Transverse colon (tissue), 4 donors: ENCODE results near the gene FBXO40. TPM values are rescaled to one million over a fixed set of nuclear protein-coding genes. Genes with fewer than 3 reads are reported as not detected.

Experiments used
- DNase-seq: peaks from one replicate; pipeline ENCODE4 v3.0.0-alpha.2; 2019
- H3K27ac ChIP-seq, 4 donors: fragments of 200-600 bp; sonication (generic); 2 replicates each; pipeline ENCODE4 v1.5.1; 2016 to 2018; ENCODE audit warnings: inconsistent platforms in 4 of 4
- H3K27me3 ChIP-seq: fragments of 200-600 bp; sonication (generic); 2 replicates; pipeline ENCODE4 v1.5.1; 2017; ENCODE audit warnings: inconsistent platforms
- H3K36me3 ChIP-seq, 4 donors: fragments of 200-600 bp; sonication (generic); 2 replicates each; pipeline ENCODE4 v1.5.1; 2017 to 2019; ENCODE audit warnings: inconsistent platforms in 4 of 4
- H3K4me1 ChIP-seq, 4 donors: fragments of 200-600 bp; sonication (generic); 2 replicates each; pipeline ENCODE4 v1.5.1; 2017 to 2020; ENCODE audit warnings: inconsistent platforms in 4 of 4
- H3K4me3 ChIP-seq, 4 donors: fragments of 200-600 bp; sonication (generic); 1 replicate in 1 of 4; 2 replicates in 3 of 4; pipeline versions ENCODE4 v1.5.1 to v1.6.1; 2017 to 2019; ENCODE audit warnings: inconsistent platforms in 4 of 4
- H3K9me3 ChIP-seq, 2 donors: fragments of 200-600 bp; sonication (generic); 2 replicates each; pipeline ENCODE4 v1.5.1; 2017 to 2019; ENCODE audit warnings: inconsistent platforms in 2 of 2
- EP300 ChIP-seq: sonication (generic); formaldehyde crosslinking; IDR thresholded peaks from one replicate; pipeline ENCODE4 v1.6.1; 2017; ENCODE audit warnings: antibody characterized with exemption, low read depth
- POLR2A ChIP-seq: fragments of 450-650 bp; IDR thresholded peaks from one replicate; pipeline ENCODE4 v1.6.1; 2016; ENCODE audit warnings: antibody characterized with exemption, mild to moderate bottlenecking, moderate library complexity
- POLR2AphosphoS5 ChIP-seq, 3 donors: sonication (generic); formaldehyde crosslinking; IDR thresholded peaks; one replicate each; pipeline ENCODE4 v1.6.1; 2016; ENCODE audit warnings: antibody characterized with exemption in 3 of 3
- WGBS, 2 donors: methylation state at CpG; one replicate each; pipeline ENCODE4 v1.1.5; 2018; ENCODE audit warnings: low coverage in 1 of 2; 5-methylcytosine and 5-hydroxymethylcytosine counted together
- in situ Hi-C, 4 donors: fragments of 200-750 bp; cut with MboI; loops; one replicate each; pipeline versions ENCODE4 v1.15.0 to v1.15.1; 2017; ENCODE audit warnings: low sequenced_read_pairs in 3 of 4, low pct_ligation_motif_present in 1 of 4, low pct_unique_long_range_greater_than_20kb in 1 of 4
- intact Hi-C: fragments of 100-400 bp; cut with DNase I; formaldehyde crosslinking; loops from one replicate; pipeline ENCODE4 v1.15.1; 2023; ENCODE audit warnings: low total_unique reads
- total RNA-seq, 4 donors: library from RNA; depleted of rRNA; stranded (reverse); fragments of >200 nt; gene quantifications; one replicate each; pipeline ENCODE4 v1.1.0, GENCODE V29; 2016
- TF ChIP-seq, protein P1 (sequence below), 5 experiments: fragments of 200-600 bp in 3 of 5; fragments of 450-650 bp in 2 of 5; sonication (generic) in 3 of 5; IDR thresholded peaks; 1 replicate in 2 of 5; 2 replicates in 3 of 5; pipeline ENCODE4 v1.5.1; 2016 to 2017; ENCODE audit warnings: antibody characterized with exemption in 5 of 5, inconsistent platforms in 3 of 5, mild to moderate bottlenecking in 2 of 5, moderate library complexity in 1 of 5

Gene FBXO40
- total RNA-seq, 4 donors from 2014 or later, result not detected

DNA sequence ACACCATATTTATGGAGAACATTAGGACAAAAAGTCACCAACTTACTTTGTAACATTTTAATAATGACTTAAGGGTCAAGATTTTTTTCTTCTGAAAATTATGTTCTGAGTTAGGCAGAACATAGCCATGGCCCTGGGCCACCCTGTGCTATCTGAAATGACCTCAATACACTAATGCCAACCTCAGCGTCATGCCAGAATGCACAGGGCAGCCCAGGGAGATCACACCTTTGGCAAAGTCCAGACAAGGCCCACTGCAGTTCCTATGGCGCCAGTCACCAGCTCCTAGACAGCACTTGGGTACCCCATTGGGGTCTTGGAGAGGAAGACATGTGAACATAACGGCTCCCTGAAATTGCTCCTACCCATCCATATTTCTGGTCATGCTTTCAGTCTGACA is 34.4 kb downstream of the FBXO40 start:
- TF ChIP-seq POLR2A, result no peak
- no peak for TF ChIP-seq POLR2AphosphoS5 (IDR thresholded peaks at IDR 0.05)
- TF ChIP-seq, protein P1, sequence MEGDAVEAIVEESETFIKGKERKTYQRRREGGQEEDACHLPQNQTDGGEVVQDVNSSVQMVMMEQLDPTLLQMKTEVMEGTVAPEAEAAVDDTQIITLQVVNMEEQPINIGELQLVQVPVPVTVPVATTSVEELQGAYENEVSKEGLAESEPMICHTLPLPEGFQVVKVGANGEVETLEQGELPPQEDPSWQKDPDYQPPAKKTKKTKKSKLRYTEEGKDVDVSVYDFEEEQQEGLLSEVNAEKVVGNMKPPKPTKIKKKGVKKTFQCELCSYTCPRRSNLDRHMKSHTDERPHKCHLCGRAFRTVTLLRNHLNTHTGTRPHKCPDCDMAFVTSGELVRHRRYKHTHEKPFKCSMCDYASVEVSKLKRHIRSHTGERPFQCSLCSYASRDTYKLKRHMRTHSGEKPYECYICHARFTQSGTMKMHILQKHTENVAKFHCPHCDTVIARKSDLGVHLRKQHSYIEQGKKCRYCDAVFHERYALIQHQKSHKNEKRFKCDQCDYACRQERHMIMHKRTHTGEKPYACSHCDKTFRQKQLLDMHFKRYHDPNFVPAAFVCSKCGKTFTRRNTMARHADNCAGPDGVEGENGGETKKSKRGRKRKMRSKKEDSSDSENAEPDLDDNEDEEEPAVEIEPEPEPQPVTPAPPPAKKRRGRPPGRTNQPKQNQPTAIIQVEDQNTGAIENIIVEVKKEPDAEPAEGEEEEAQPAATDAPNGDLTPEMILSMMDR (IDR thresholded peaks at IDR 0.05), result no peak
- TF ChIP-seq EP300, result no peak
- H3K4me3 ChIP-seq, result no peak overlapping the region
- WGBS, 2 donors, result 82% methylated on average over 3 of the region's 3 CpGs; no CpG with 5 or more reads in 1 of the 2 donors
- H3K36me3 ChIP-seq, result no peaks in the 10 kb centered on the region
- H3K27ac ChIP-seq, result no peak overlapping the region
- H3K9me3 ChIP-seq, result no peaks in the 10 kb centered on the region
- in situ Hi-C loops, result no loop called here
- no peaks in the 10 kb centered on the region for H3K4me1 ChIP-seq
- no peak for DNase-seq
- intact Hi-C loops, result no loop called here
- H3K27me3 ChIP-seq, result no peaks in the 10 kb centered on the region

DNA sequence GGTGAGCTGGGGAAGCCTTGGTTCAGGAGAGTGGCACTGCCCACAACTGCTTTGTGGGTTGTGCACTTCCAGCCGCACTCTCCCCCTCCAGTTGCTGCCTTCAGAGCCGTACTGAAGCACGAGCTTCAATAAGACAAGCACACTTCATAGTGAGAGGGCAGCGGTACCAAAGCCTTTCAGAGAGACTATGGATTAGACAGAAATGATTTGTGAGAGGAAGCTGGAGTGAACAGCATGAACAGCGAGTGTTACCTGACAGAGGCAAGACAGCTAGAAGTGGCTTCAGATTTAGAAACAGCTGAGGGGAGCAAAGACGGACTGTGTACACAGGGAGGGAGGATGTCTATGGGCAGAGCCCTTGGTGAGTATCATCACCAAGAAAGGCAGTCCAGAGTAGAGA is 36.4 kb downstream of the FBXO40 start:
- Histone ChIP-seq H3K4me1 (no peaks in the 10 kb centered on the region), H3K36me3 (no peaks in the 10 kb centered on the region), H3K27me3 (no peaks in the 10 kb centered on the region), H3K27ac (no peak overlapping the region), H3K4me3 (no peak overlapping the region), H3K9me3 (no peaks in the 10 kb centered on the region)
- no peak for TF ChIP-seq POLR2AphosphoS5 (IDR thresholded peaks at IDR 0.05)
- TF ChIP-seq, protein P1 (IDR thresholded peaks at IDR 0.05), result no peak
- TF ChIP-seq EP300, result no peak
- 84 to 87% methylated on average over 6 of the region's 6 CpGs for WGBS, 2 donors
- DNase-seq, result no peak
- intact Hi-C loops (no loop called here), in situ Hi-C loops (no loop called here)

DNA sequence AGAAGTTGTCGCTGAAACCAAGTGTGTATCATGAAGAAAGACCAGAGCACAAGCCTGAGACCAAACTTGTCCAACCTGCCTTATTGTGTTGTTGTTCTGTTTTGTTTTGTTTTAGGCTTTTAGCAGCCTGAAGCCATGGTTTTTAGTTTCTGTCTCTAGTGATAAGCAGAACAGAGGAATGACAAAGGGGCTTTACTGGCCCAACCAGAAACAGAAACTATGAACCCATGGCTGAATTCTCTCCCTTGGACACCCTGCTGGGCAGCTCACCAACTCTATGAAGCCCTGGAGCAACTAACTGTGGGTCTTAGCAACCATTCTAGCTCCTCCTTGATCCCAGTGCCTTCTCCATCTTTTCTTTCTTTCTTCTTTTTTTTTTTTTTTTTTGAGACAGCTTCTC is 37.2 kb downstream of the FBXO40 start:
- DNase-seq, result no peak
- WGBS, 2 donors, result 100% methylated on average over 1 of the region's 1 CpG
- Histone ChIP-seq H3K4me3 (no peak overlapping the region), H3K4me1 (no peaks in the 10 kb centered on the region), H3K36me3 (no peaks in the 10 kb centered on the region), H3K9me3 (no peaks in the 10 kb centered on the region), H3K27ac (no peak overlapping the region), H3K27me3 (no peaks in the 10 kb centered on the region)
- TF ChIP-seq EP300 (no peak), POLR2AphosphoS5 (IDR thresholded peaks at IDR 0.05) (no peak), POLR2A (no peak)
- TF ChIP-seq, protein P1 (IDR thresholded peaks at IDR 0.05), result no peak
- intact Hi-C loops, result no loop called here
- in situ Hi-C loops, result no loop called here

DNA sequence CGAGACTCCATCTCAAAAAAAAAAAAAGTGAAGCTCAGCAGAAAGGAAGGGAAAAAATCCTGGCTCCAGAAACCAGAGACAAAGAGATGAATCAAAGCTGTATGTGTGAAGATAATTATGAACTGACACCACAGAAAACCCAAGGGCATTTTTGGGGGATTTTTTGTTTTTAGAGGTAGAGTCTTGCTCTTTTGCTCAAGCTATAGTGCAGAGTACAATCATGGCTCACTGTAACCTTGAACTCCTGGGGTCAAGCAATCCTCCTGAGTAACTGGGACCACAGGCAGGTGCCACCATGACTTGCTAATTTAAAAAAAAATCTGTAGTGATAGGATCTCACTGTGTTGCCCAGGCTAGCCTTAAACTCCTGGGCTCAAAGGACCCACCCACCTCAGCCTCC is 44.7 kb downstream of the FBXO40 start:
- TF ChIP-seq EP300 (no peak), POLR2AphosphoS5 (IDR thresholded peaks at IDR 0.05) (no peak), POLR2A (no peak)
- TF ChIP-seq, protein P1 (IDR thresholded peaks at IDR 0.05), result no peak
- in situ Hi-C loops, result no loop called here
- Histone ChIP-seq H3K4me3 (no peak overlapping the region), H3K27me3 (no peaks in the 10 kb centered on the region), H3K9me3 (no peaks in the 10 kb centered on the region), H3K36me3 (no peaks in the 10 kb centered on the region), H3K4me1 (no peaks in the 10 kb centered on the region), H3K27ac (no peak overlapping the region)
- intact Hi-C loops, result no loop called here
- 100% methylated on average over 1 of the region's 1 CpG for WGBS, 2 donors
- DNase-seq, result no peak
